ENCODE data around the gene HELZ. TPM values are rescaled to one million over a fixed set of nuclear protein-coding genes. Genes with fewer than 3 reads are reported as not detected.

HELZ gene
- total and polyA plus RNA-seq, 2 donors (not counting 3 experiments of a cell fraction or from before 2014, with no cell fraction given), result 8.0 to 47.3 TPM

DNA sequence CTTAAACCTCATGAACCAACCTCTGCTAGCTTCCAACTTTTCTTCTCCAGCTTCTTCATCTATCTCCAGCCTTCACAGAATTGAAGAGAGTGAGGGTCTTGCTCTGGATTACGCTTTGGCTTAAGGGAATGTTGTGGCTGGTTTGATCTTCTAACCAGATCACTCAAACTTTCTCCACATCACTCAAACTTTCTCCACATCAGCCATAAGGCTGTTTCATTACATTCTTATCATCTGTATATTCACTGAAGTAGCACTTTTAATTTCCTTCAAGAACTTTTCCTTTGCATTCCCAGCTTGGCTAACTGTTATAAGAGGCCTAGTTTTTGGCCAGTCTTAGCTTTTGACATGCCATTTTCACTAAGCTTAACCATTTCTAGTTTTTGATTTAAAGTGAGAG is 148.4 kb downstream of the HELZ start:
- BruUV-seq (replicated peaks), result no TSS peak
- Histone ChIP-seq H3K27me3 (ENCODE audit: control insufficient read depth in 2 of 2, insufficient read depth in 2 of 2, low read length in 2 of 2) (no peaks in the 10 kb centered on the region), H2AFZ (ENCODE audit: low read depth, low read length) (no peak overlapping the region), H3K9ac (replicated peaks; ENCODE audit: extremely low read depth, insufficient read depth, low read length) (no peak overlapping the region), H3K9me3 (replicated peaks; ENCODE audit: control insufficient read depth, insufficient read depth, low read length) (no peaks in the 10 kb centered on the region), H3K36me3 (ENCODE audit: control insufficient read depth in 2 of 2, extremely low read depth in 1 of 2, insufficient read depth in 2 of 2, low read length in 2 of 2) (no peaks in the 10 kb centered on the region), H3K9me1 (replicated peaks; ENCODE audit: control insufficient read depth, extremely low read depth, insufficient read depth, low read length) (no peaks in the 10 kb centered on the region), H3K27ac (ENCODE audit: insufficient read depth, low read depth, low read length) (no peak overlapping the region), H4K20me1 (replicated peaks; ENCODE audit: control insufficient read depth, extremely low read depth, insufficient read depth, low read length) (no peaks in the 10 kb centered on the region), H3K79me2 (ENCODE audit: control insufficient read depth, insufficient read depth, low read length) (peaks cover 8% of the 10 kb centered on the region), H3K4me1 (ENCODE audit: control insufficient read depth, extremely low read depth, insufficient read depth, low read length) (peaks cover 4% of the 10 kb centered on the region), H3K4me3 (replicated peaks in 1 of 3; ENCODE audit: insufficient read depth in 1 of 3, low read depth in 1 of 3, low read length in 3 of 3) (no peak overlapping the region), H3K4me2 (ENCODE audit: insufficient read depth, low read length) (no peak overlapping the region)
- no peak for TF ChIP-seq MAX (IDR thresholded peaks at IDR 0.05; ENCODE audit: insufficient read depth, insufficient read length)
- no peak for TF ChIP-seq EZH2 (IDR thresholded peaks at IDR 0.05; ENCODE audit: borderline replicate concordance, low read depth, low read length, severe bottlenecking)
- no peak for TF ChIP-seq CTCF (IDR thresholded peaks at IDR 0.05; ENCODE audit: extremely low read depth in 1 of 2, insufficient read depth in 1 of 2, low read depth in 1 of 2, low read length in 2 of 2)
- no peak for TF ChIP-seq POLR2A (IDR thresholded peaks at IDR 0.05; ENCODE audit: low read depth, low read length)
- no peak for TF ChIP-seq GATA2 (IDR thresholded peaks at IDR 0.05; ENCODE audit: insufficient read depth, insufficient read length, low read depth, low read length)
- intact Hi-C loops (cut with micrococcal nuclease) (no loop called here), dilution Hi-C loops (cut with MboI; ENCODE audit: extremely low pct_ligation_motif_present, low sequenced_read_pairs) (no loop called here)
- FAIRE-seq, result no peak
- ChIA-PET CTCF (interaction anchor here (0.8 kb wide), 1 partner anchor 9 kb away, joined by 3 read pairs; no protein-coding TSS in a partner anchor), POLR2A (no interaction called here)
- no peak for DNase-seq (ENCODE audit: low read depth, low spot score)

DNA sequence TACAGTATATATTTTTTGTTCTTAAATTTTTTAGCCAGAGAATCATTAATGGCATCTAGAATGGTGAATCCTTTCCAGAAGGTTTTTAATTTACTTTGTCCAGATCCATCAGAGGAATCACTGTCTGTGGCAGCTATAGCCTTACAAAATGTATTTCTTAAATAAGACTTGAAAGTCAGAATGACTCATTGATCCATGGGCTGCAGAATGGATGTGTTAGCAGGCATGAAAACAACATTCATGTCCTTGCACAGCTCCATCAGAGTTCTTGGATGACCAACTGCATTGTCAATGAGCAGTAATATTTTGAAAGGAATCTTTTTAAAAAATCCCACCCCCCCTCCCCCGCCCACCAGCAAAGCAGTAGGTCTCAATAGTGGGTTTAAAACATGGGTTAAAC is 149.2 kb downstream of the HELZ start:
- no peak for TF ChIP-seq JUN (IDR thresholded peaks at IDR 0.05; ENCODE audit: borderline replicate concordance, insufficient read depth, insufficient read length, low read depth)
- TF ChIP-seq POLR2AphosphoS5 (IDR thresholded peaks at IDR 0.05; ENCODE audit: insufficient read depth, low read depth, low read length), result no peak
- TF ChIP-seq CTCF (IDR thresholded peaks at IDR 0.05; ENCODE audit: extremely low read depth in 1 of 2, insufficient read depth in 1 of 2, low read depth in 1 of 2, low read length in 2 of 2), result no peak
- no peak for TF ChIP-seq MAX (IDR thresholded peaks at IDR 0.05; ENCODE audit: insufficient read depth, insufficient read length)
- TF ChIP-seq GATA2 (IDR thresholded peaks at IDR 0.05; ENCODE audit: insufficient read depth, insufficient read length, low read depth, low read length), result no peak
- TF ChIP-seq EZH2 (IDR thresholded peaks at IDR 0.05; ENCODE audit: borderline replicate concordance, low read depth, low read length, severe bottlenecking), result no peak
- TF ChIP-seq POLR2A (IDR thresholded peaks at IDR 0.05; ENCODE audit: low read depth, low read length), result no peak
- TF ChIP-seq MYC (IDR thresholded peaks at IDR 0.05; ENCODE audit: low read depth, low read length), result no peak
- no peak for TF ChIP-seq FOS (IDR thresholded peaks at IDR 0.05; ENCODE audit: borderline replicate concordance, insufficient read depth, low read length)
- no peak overlapping the region for H2AFZ ChIP-seq (ENCODE audit: low read depth, low read length)
- H3K4me2 ChIP-seq (ENCODE audit: insufficient read depth, low read length), result no peak overlapping the region
- FAIRE-seq, result no peak
- H3K4me1 ChIP-seq (ENCODE audit: control insufficient read depth, extremely low read depth, insufficient read depth, low read length), result peaks cover 4% of the 10 kb centered on the region
- intact Hi-C loops (cut with micrococcal nuclease), result no loop called here
- CTCF ChIA-PET, result no interaction called here
- no peak for DNase-seq (ENCODE audit: low read depth, low spot score)
- H3K79me2 ChIP-seq (ENCODE audit: control insufficient read depth, insufficient read depth, low read length), result peaks cover 6% of the 10 kb centered on the region
- POLR2A ChIA-PET, result no interaction called here
- dilution Hi-C loops (cut with MboI; ENCODE audit: extremely low pct_ligation_motif_present, low sequenced_read_pairs), result no loop called here
- no peak overlapping the region for H3K9ac ChIP-seq (replicated peaks; ENCODE audit: extremely low read depth, insufficient read depth, low read length)
- H4K20me1 ChIP-seq (replicated peaks; ENCODE audit: control insufficient read depth, extremely low read depth, insufficient read depth, low read length), result no peaks in the 10 kb centered on the region
- BruUV-seq (replicated peaks), result no TSS peak
- H3K9me1 ChIP-seq (replicated peaks; ENCODE audit: control insufficient read depth, extremely low read depth, insufficient read depth, low read length), result no peaks in the 10 kb centered on the region
- no peak overlapping the region for H3K27ac ChIP-seq (ENCODE audit: insufficient read depth, low read depth, low read length)
- H3K9me3 ChIP-seq (replicated peaks; ENCODE audit: control insufficient read depth, insufficient read depth, low read length), result no peaks in the 10 kb centered on the region
- no peaks in the 10 kb centered on the region for H3K27me3 ChIP-seq (ENCODE audit: control insufficient read depth in 2 of 2, insufficient read depth in 2 of 2, low read length in 2 of 2)
- H3K36me3 ChIP-seq (ENCODE audit: control insufficient read depth in 2 of 2, extremely low read depth in 1 of 2, insufficient read depth in 2 of 2, low read length in 2 of 2), result no peaks in the 10 kb centered on the region
- H3K4me3 ChIP-seq (replicated peaks in 1 of 3; ENCODE audit: insufficient read depth in 1 of 3, low read depth in 1 of 3, low read length in 3 of 3), result no peak overlapping the region
